GM23338 (cell line): ENCODE data around the gene NELFCD. TPM values are rescaled to one million over a fixed set of nuclear protein-coding genes. Genes with fewer than 3 reads are reported as not detected.

Source experiments
- ATAC-seq: fragments of 200-7000 bp; cut with Tn5 transposase; 3 replicates; pipeline ENCODE4 v1.9.1; 2020
- DNase-seq: peaks from one replicate; pipeline ENCODE4 v3.0.0-alpha.2; 2015; ENCODE audit warnings: low spot score
- H2AFZ ChIP-seq: fragments of 200-600 bp; sonication (generic); 2 replicates; pipeline ENCODE4 v1.8.0; 2016; ENCODE audit warnings: antibody characterized with exemption, mild to moderate bottlenecking, moderate library complexity
- H3F3A ChIP-seq: fragments of 200-600 bp; sonication (generic); replicated peaks from 2 replicates; pipeline ENCODE4 v1.8.0; 2017; ENCODE audit warnings: antibody characterized with exemption, mixed run types, low read depth
- H3K27ac ChIP-seq: fragments of 200-600 bp; sonication (generic); 2 replicates; pipeline ENCODE4 v1.6.1; 2016; ENCODE audit warnings: low read depth
- H3K27me3 ChIP-seq: fragments of 200-600 bp; sonication (generic); 2 replicates; pipeline ENCODE4 v1.8.0; 2016; ENCODE audit warnings: mild to moderate bottlenecking, mixed run types, moderate library complexity; ENCODE audit not compliant: insufficient read depth
- H3K36me3 ChIP-seq: fragments of 200-600 bp; sonication (generic); 2 replicates; pipeline ENCODE4 v1.8.0; 2016; ENCODE audit warnings: mild to moderate bottlenecking; ENCODE audit not compliant: insufficient read depth
- H3K4me1 ChIP-seq: fragments of 200-600 bp; sonication (generic); 2 replicates; pipeline ENCODE4 v1.8.0; 2016; ENCODE audit warnings: mild to moderate bottlenecking, moderate library complexity; ENCODE audit not compliant: insufficient read depth
- H3K4me2 ChIP-seq: fragments of 200-600 bp; sonication (generic); 2 replicates; pipeline ENCODE4 v1.7.1; 2017; ENCODE audit warnings: mixed run types
- H3K4me3 ChIP-seq: fragments of 200-600 bp; sonication (generic); 2 replicates; pipeline ENCODE4 v1.6.1; 2016; ENCODE audit warnings: mixed run types
- H3K79me2 ChIP-seq: fragments of 200-600 bp; sonication (generic); replicated peaks from 2 replicates; pipeline ENCODE4 v1.8.0; 2017; ENCODE audit warnings: mild to moderate bottlenecking; ENCODE audit not compliant: insufficient read depth
- H3K9me2 ChIP-seq: fragments of 200-600 bp; sonication (generic); 2 replicates; pipeline ENCODE4 v1.8.0; 2017; ENCODE audit not compliant: insufficient read depth
- H4K20me1 ChIP-seq: fragments of 200-600 bp; sonication (generic); replicated peaks from 2 replicates; pipeline ENCODE4 v1.8.0; 2017; ENCODE audit warnings: mild to moderate bottlenecking; ENCODE audit not compliant: insufficient read depth
- H3K27ac Mint-ChIP-seq: 2 replicates; pipeline ENCODE4 v1.8.0; 2020; ENCODE audit warnings: inconsistent platforms, mild to moderate bottlenecking, moderate library complexity, mixed read lengths
- H3K27me3 Mint-ChIP-seq: 3 replicates; pipeline ENCODE4 v1.8.0; 2022; ENCODE audit warnings: low read depth, mild to moderate bottlenecking, moderate library complexity, mixed read lengths, inconsistent platforms; ENCODE audit not compliant: insufficient read depth, poor library complexity
- H3K36me3 Mint-ChIP-seq: 3 replicates; pipeline ENCODE4 v1.8.0; 2021; ENCODE audit warnings: low read depth, mild to moderate bottlenecking, inconsistent platforms, moderate library complexity, mixed read lengths
- H3K4me1 Mint-ChIP-seq: 3 replicates; pipeline ENCODE4 v1.8.0; 2020; ENCODE audit warnings: mild to moderate bottlenecking, inconsistent platforms, mixed read lengths
- H3K4me3 Mint-ChIP-seq: 3 replicates; pipeline ENCODE4 v1.8.0; 2021; ENCODE audit warnings: moderate library complexity, mild to moderate bottlenecking, inconsistent platforms, mixed read lengths
- H3K9me3 Mint-ChIP-seq: 3 replicates; pipeline ENCODE4 v1.8.0; 2020; ENCODE audit warnings: moderate library complexity, mild to moderate bottlenecking, inconsistent platforms, mixed read lengths
- CREB1 ChIP-seq: fragments of 250-450 bp; sonication (Bioruptor Pico); IDR thresholded peaks from 2 replicates; pipeline ENCODE4 v1.5.0; 2020; ENCODE audit warnings: low read depth, mild to moderate bottlenecking, moderate library complexity
- CTCF ChIP-seq, 2 experiments: fragments of 200-600 bp in 1 of 2; sonication (generic) in 1 of 2; conservative IDR thresholded peaks; 2 replicates each; pipeline versions ENCODE4 v1.5.1 to v1.6.1; 2016 to 2017; ENCODE audit warnings: antibody characterized with exemption in 2 of 2, low read depth in 2 of 2, mild to moderate bottlenecking in 2 of 2, moderate library complexity in 1 of 2
- ETS1 ChIP-seq: IDR thresholded peaks from 2 replicates; pipeline ENCODE4 v1.6.1; 2016; ENCODE audit warnings: antibody characterized with exemption
- EZH2 ChIP-seq: fragments of 200-600 bp; sonication (generic); IDR thresholded peaks from one replicate; pipeline ENCODE4 v1.8.0; 2017; ENCODE audit warnings: antibody characterized with exemption, mild to moderate bottlenecking, low read depth; ENCODE audit not compliant: unreplicated experiment
- EZH2phosphoT487 ChIP-seq: fragments of 200-600 bp; sonication (generic); IDR thresholded peaks from one replicate; pipeline ENCODE4 v1.8.1; 2018; ENCODE audit warnings: antibody characterized with exemption; ENCODE audit not compliant: unreplicated experiment
- JUNB ChIP-seq: IDR thresholded peaks from one replicate; pipeline ENCODE4 v1.6.1; 2016; ENCODE audit warnings: antibody characterized with exemption; ENCODE audit not compliant: unreplicated experiment
- NANOG ChIP-seq: IDR thresholded peaks from 2 replicates; pipeline ENCODE4 v1.6.1; 2016; ENCODE audit warnings: antibody characterized with exemption, borderline replicate concordance
- POLR2AphosphoS5 ChIP-seq: IDR thresholded peaks from 2 replicates; pipeline ENCODE4 v1.6.1; 2016; ENCODE audit warnings: antibody characterized with exemption, low read depth
- REST ChIP-seq: IDR thresholded peaks from one replicate; pipeline ENCODE4 v1.6.1; 2018; ENCODE audit warnings: antibody characterized with exemption; ENCODE audit not compliant: unreplicated experiment
- ZNF114 ChIP-seq: fragments of 250-450 bp; sonication (Bioruptor Pico); IDR thresholded peaks from 2 replicates; pipeline ENCODE4 v1.5.0; 2020; ENCODE audit warnings: mild to moderate bottlenecking, moderate library complexity
- ZNF331 ChIP-seq: fragments of 250-450 bp; sonication (Bioruptor Pico); IDR thresholded peaks from 2 replicates; pipeline ENCODE4 v1.5.0; 2020; ENCODE audit warnings: low read depth, mild to moderate bottlenecking, moderate library complexity
- polyA plus RNA-seq: library from polyadenylated mRNA; unstranded; fragments of >200 nt; fragmentation: Nextera tagmentation; extraction: Ambion mirVana; gene quantifications from 2 replicates; pipeline ENCODE4 v1.2.1, GENCODE V29; 2016
- total RNA-seq: library from RNA; depleted of rRNA; stranded (reverse); fragments of >200 nt; shearing (Covaris generic); gene quantifications from 2 replicates; pipeline ENCODE4 v1.2.3, GENCODE V29; 2014

NELFCD gene
- total and polyA plus RNA-seq, 2 experiments from 2014 or later: 52.9 to 75.8 TPM

GRCh38 chr20:58994390-58995159, 13.5 kb downstream of the NELFCD start (continued):
- TF ChIP-seq ETS1 (no peak), EZH2phosphoT487 (no peak), REST (no peak), JUNB (no peak), ZNF114 (no peak), NANOG (no peak), CTCF (conservative IDR thresholded peaks at IDR 0.05; ENCODE audit: low read depth in 2 of 2) (no peak), CREB1 (no peak), ZNF331 (CRISPR knock-in tag) (no peak), EZH2 (no peak)

GRCh38 chr20:58995461-58996225, 14.6 kb downstream of the NELFCD start:
- no peaks in the 10 kb centered on the region for H3K27me3 ChIP-seq
- Mint-ChIP-seq H3K27me3 (peaks cover 6% of the 10 kb centered on the region), H3K36me3 (peaks cover 69% of the 10 kb centered on the region), H3K27ac (no peak overlapping the region), H3K4me3 (no peak overlapping the region), H3K9me3 (no peaks in the 10 kb centered on the region), H3K4me1 (no peaks in the 10 kb centered on the region)
- H3K4me1 ChIP-seq: no peaks in the 10 kb centered on the region
- no peak for DNase-seq
- no peak overlapping the region for H2AFZ ChIP-seq
- no peak overlapping the region for H3K4me2 ChIP-seq
- H3K27ac ChIP-seq: no peak overlapping the region
- H3K9me2 ChIP-seq: no peaks in the 10 kb centered on the region
- H3K36me3 ChIP-seq: peaks cover 43% of the 10 kb centered on the region; the same call in 1 of the 2 replicates
- ATAC-seq: no peak
- no peak overlapping the region for H3K4me3 ChIP-seq
- no peaks in the 10 kb centered on the region for H3K79me2 ChIP-seq
- H3F3A ChIP-seq: peaks cover 4% of the 10 kb centered on the region; the same call in 1 of the 2 replicates
- no peaks in the 10 kb centered on the region; the same call in 1 of the 2 replicates for H4K20me1 ChIP-seq
- TF ChIP-seq POLR2AphosphoS5: no peak
- TF ChIP-seq CTCF (conservative IDR thresholded peaks at IDR 0.05; ENCODE audit: low read depth in 2 of 2): no peak
